ENCODE measurements around the gene WASF1.
"Not testable (repeated sequence)": the region's sequence is repeated elsewhere in the genome, so short reads cannot be mapped to it uniquely, and the experiment has no call there.

The WASF1 gene

GRCh38 chr6:110089323-110089722, 90.1 kb downstream of the WASF1 start:
- no peak for DNase-seq (ENCODE audit: low spot score)

GRCh38 chr6:110085285-110085684, 94.2 kb downstream of the WASF1 start:
- no peak for DNase-seq (ENCODE audit: low spot score)

- no peak for DNase-seq (ENCODE audit: low spot score)
These were observed 95.4 kb downstream of the WASF1 start for GRCh38 chr6:110083875-110084585.

- DNase-seq (ENCODE audit: low spot score) = no peak
These were observed 104.1 kb downstream of the WASF1 start for GRCh38 chr6:110075406-110075805.

- DNase-seq (ENCODE audit: low spot score) = not testable (repeated sequence)
These were observed 106.0 kb downstream of the WASF1 start for GRCh38 chr6:110073474-110073873.

GRCh38 chr6:110068592-110068967, 110.9 kb downstream of the WASF1 start:
- DNase-seq (ENCODE audit: low spot score) = no peak

GRCh38 chr6:110067837-110068591, 111.5 kb downstream of the WASF1 start:
- DNase-seq (ENCODE audit: low spot score) = no peak

- DNase-seq (ENCODE audit: low spot score) = no peak
These were observed 114.5 kb downstream of the WASF1 start for GRCh38 chr6:110064744-110065524.

- no peak for DNase-seq (ENCODE audit: low spot score)
These were observed 115.7 kb downstream of the WASF1 start for GRCh38 chr6:110063594-110064263.

- no peak for DNase-seq (ENCODE audit: low spot score)
These were observed 124.1 kb downstream of the WASF1 start for GRCh38 chr6:110055387-110055735.

GRCh38 chr6:110054664-110055386, 124.6 kb downstream of the WASF1 start:
- DNase-seq (ENCODE audit: low spot score) = no peak

GRCh38 chr6:110053395-110054240, 125.9 kb downstream of the WASF1 start:
- DNase-seq (ENCODE audit: low spot score) = peak; percentile 65

GRCh38 chr6:110050440-110050813, 129.0 kb downstream of the WASF1 start:
- no peak for DNase-seq (ENCODE audit: low spot score)
